B cell (primary cell): ENCODE measurements around the gene COL1A1. TPM values are rescaled to one million over a fixed set of nuclear protein-coding genes. Genes with fewer than 3 reads are reported as not detected.

ENCODE experiments used
- ATAC-seq: fragments of 200-7000 bp; cut with Tn5 transposase; one replicate; pipeline ENCODE4 v1.10.0; 2021; ENCODE audit warnings: low read depth, mild to moderate bottlenecking, moderate number of reproducible peaks, moderate library complexity
- CTCF ChIA-PET: fragments of 350-600 bp; sonication (Branson Sonifier 250); formaldehyde crosslinking; loops from one replicate; lab custom pipeline; 2021; ENCODE audit warnings: antibody characterized with exemption, inconsistent platforms; lab: Charles Lee
- POLR2A ChIA-PET: fragments of 350-600 bp; sonication (Branson Sonifier 250); formaldehyde crosslinking; loops from one replicate; lab custom pipeline; 2021; ENCODE audit warnings: antibody characterized with exemption; lab: Charles Lee
- DNase-seq: peaks from one replicate; pipeline ENCODE4 v3.0.0; 2013
- H2AFZ ChIP-seq: 2 replicates; pipeline ENCODE4 v1.6.1; 2012; ENCODE audit warnings: mild to moderate bottlenecking, low read depth, low read length; ENCODE audit not compliant: insufficient read depth, poor library complexity, severe bottlenecking
- H3K27ac ChIP-seq, 2 donors: 1 replicate in 1 of 2; 2 replicates in 1 of 2; pipeline ENCODE4 v1.5.1; 2012 to 2013; ENCODE audit warnings: low read length in 2 of 2, mild to moderate bottlenecking in 2 of 2, moderate library complexity in 1 of 2
- H3K27me3 ChIP-seq, 4 experiments: fragments of 200-600 bp in 1 of 4; sonication (generic) in 1 of 4; replicated peaks in 1 of 4; 1 replicate in 2 of 4; 2 replicates in 2 of 4; pipeline versions ENCODE4 v1.6.1 to v1.7.0; 2013 to 2016; ENCODE audit warnings: low read length in 3 of 4, mild to moderate bottlenecking in 2 of 4, mixed read lengths in 1 of 4, moderate library complexity in 1 of 4; ENCODE audit not compliant: insufficient read depth in 4 of 4, control insufficient read depth in 3 of 4; ENCODE audit errors: control extremely low read depth in 1 of 4
- H3K36me3 ChIP-seq, 2 experiments: replicated peaks in 1 of 2; 1 replicate in 1 of 2; 2 replicates in 1 of 2; pipeline versions ENCODE4 v1.6.1 to v1.7.1; 2013; ENCODE audit warnings: low read length in 1 of 2; ENCODE audit not compliant: insufficient read depth in 2 of 2, control insufficient read depth in 1 of 2; ENCODE audit errors: control extremely low read depth in 1 of 2, extremely low read depth in 1 of 2
- H3K4me1 ChIP-seq, 2 donors: fragments of 200-600 bp in 1 of 2; sonication (generic) in 1 of 2; 1 replicate in 1 of 2; 2 replicates in 1 of 2; pipeline versions ENCODE4 v1.5.1 to v1.6.1; 2013 to 2017; ENCODE audit warnings: low read length in 2 of 2; ENCODE audit not compliant: control insufficient read depth in 2 of 2, insufficient read depth in 2 of 2
- H3K4me2 ChIP-seq: replicated peaks from 2 replicates; pipeline ENCODE3; 2012; ENCODE audit warnings: mild to moderate bottlenecking, low read depth, low read length; ENCODE audit not compliant: poor library complexity, severe bottlenecking
- H3K4me3 ChIP-seq, 5 experiments: fragments of 200-600 bp in 1 of 5; sonication (generic) in 1 of 5; 1 replicate in 3 of 5; 2 replicates in 2 of 5; pipeline versions ENCODE4 v1.5.1 to v1.7.0; 2011 to 2016; ENCODE audit warnings: low read length in 4 of 5, mild to moderate bottlenecking in 4 of 5, low read depth in 2 of 5, control low read depth in 1 of 5, moderate library complexity in 1 of 5; ENCODE audit not compliant: insufficient read depth in 1 of 5; ENCODE audit errors: control extremely low read depth in 1 of 5, extremely low read depth in 1 of 5
- H3K79me2 ChIP-seq: fragments of 200-600 bp; sonication (generic); one replicate; pipeline ENCODE4 v1.6.0; 2016; ENCODE audit warnings: low read length; ENCODE audit not compliant: control insufficient read depth, insufficient read depth
- H3K9ac ChIP-seq: fragments of 200-600 bp; sonication (generic); 2 replicates; pipeline ENCODE4 v1.6.1; 2017; ENCODE audit warnings: mild to moderate bottlenecking, low read length, moderate library complexity
- H3K9me3 ChIP-seq, 3 donors: one replicate each; pipeline versions ENCODE4 v1.6.1 to v1.7.1; 2013; ENCODE audit warnings: low read length in 2 of 3; ENCODE audit not compliant: control insufficient read depth in 2 of 3, insufficient read depth in 1 of 3; ENCODE audit errors: control extremely low read depth in 1 of 3
- H4K20me1 ChIP-seq: 2 replicates; pipeline ENCODE4 v1.6.0; 2012; ENCODE audit warnings: mild to moderate bottlenecking, low read length; ENCODE audit not compliant: insufficient read depth, control insufficient read depth, poor library complexity, severe bottlenecking
- H3K27ac Mint-ChIP-seq: one replicate; pipeline ENCODE4 v1.8.0; 2021; ENCODE audit warnings: mixed read lengths
- H3K27me3 Mint-ChIP-seq: one replicate; pipeline ENCODE4 v1.8.0; 2021; ENCODE audit warnings: mixed read lengths
- H3K4me1 Mint-ChIP-seq: one replicate; pipeline ENCODE4 v1.8.0; 2021; ENCODE audit warnings: mixed read lengths
- H3K4me3 Mint-ChIP-seq: one replicate; pipeline ENCODE4 v1.8.0; 2021; ENCODE audit warnings: mixed read lengths
- H3K9me3 Mint-ChIP-seq: one replicate; pipeline ENCODE4 v1.8.0; 2022; ENCODE audit warnings: mixed read lengths; ENCODE audit not compliant: insufficient read depth
- CTCF ChIP-seq: fragments of 200-600 bp; IDR thresholded peaks from one replicate; pipeline ENCODE4 v1.8.0; 2022; ENCODE audit warnings: antibody characterized with exemption, mild to moderate bottlenecking
- EZH2 ChIP-seq: IDR thresholded peaks from 2 replicates; pipeline ENCODE4 v1.6.1; 2012; ENCODE audit warnings: borderline replicate concordance, low read depth, mild to moderate bottlenecking, moderate library complexity, low read length; ENCODE audit not compliant: insufficient read depth, poor library complexity, severe bottlenecking
- WGBS: methylation state at CpG from one replicate; pipeline ENCODE4 v1.1.5; 2013; ENCODE audit warnings: missing lambda C conversion rate; ENCODE audit not compliant: insufficient coverage; 5-methylcytosine and 5-hydroxymethylcytosine counted together
- intact Hi-C: fragments of 100-400 bp; cut with micrococcal nuclease; formaldehyde crosslinking; loops from one replicate; pipeline ENCODE4 v1.10.0; 2022
- polyA plus RNA-seq: library from polyadenylated mRNA; depleted of rRNA; stranded (reverse); fragments of >200 nt; gene quantifications from 2 replicates; pipeline ENCODE4 v1.2.3, GENCODE V29; 2012
- total RNA-seq, 2 donors: library from RNA; stranded (reverse); fragments of 120-200 nt in 1 of 2; gene quantifications; 1 replicate in 1 of 2; 2 replicates in 1 of 2; pipeline versions ENCODE4 v1.2.3 to v1.2.4, GENCODE V29; 2013 to 2022

Gene COL1A1
- total and polyA plus RNA-seq, 2 donors (not counting 1 experiment from before 2014, with no cell fraction given) = 0.66 to 9.1 TPM

GRCh38 chr17:50205111-50205962, 3.9 kb upstream of the COL1A1 start:
- Mint-ChIP-seq H3K27ac (no peak overlapping the region), H3K9me3 (no peaks in the 10 kb centered on the region), H3K4me3 (no peak overlapping the region), H3K27me3 (peaks cover 72% of the 10 kb centered on the region), H3K4me1 (peaks cover 13% of the 10 kb centered on the region)
- Histone ChIP-seq H3K4me3 (no peak overlapping the region), H3K4me1 (peaks cover 10 to 11% of the 10 kb centered on the region in 2 donors), H2AFZ (no peak overlapping the region), H3K79me2 (no peaks in the 10 kb centered on the region), H3K27me3 (peaks cover 0 to 50% (median 17%) of the 10 kb centered on the region in 4 experiments), H3K36me3 (no peaks in the 10 kb centered on the region), H3K9ac (no peak overlapping the region), H3K4me2 (no peak overlapping the region), H4K20me1 (no peaks in the 10 kb centered on the region), H3K9me3 (peaks cover 0 to 7% (median 0%) of the 10 kb centered on the region in 3 donors), H3K27ac (no peak overlapping the region)
- ChIA-PET CTCF (interaction anchor here (1.3 to 7.3 kb wide), 3 partner anchors 9 to 111 kb away, joined by 3 to 156 read pairs (median 65); no protein-coding TSS in a partner anchor), POLR2A (no interaction called here)
- ATAC-seq (no peak), DNase-seq (no peak)
- no peak for TF ChIP-seq CTCF
- TF ChIP-seq EZH2 = no peak
- 90% methylated on average over 10 of the region's 10 CpGs for WGBS
- intact Hi-C loops = no loop called here

- no peaks in the 10 kb centered on the region for H3K79me2 ChIP-seq
- H3K4me3 ChIP-seq = no peak overlapping the region
- Mint-ChIP-seq H3K9me3 (no peaks in the 10 kb centered on the region), H3K27me3 (peaks cover 72% of the 10 kb centered on the region), H3K27ac (no peak overlapping the region), H3K4me1 (peaks cover 20% of the 10 kb centered on the region), H3K4me3 (no peak overlapping the region)
- H3K27ac ChIP-seq = no peak overlapping the region
- H3K9ac ChIP-seq = no peak overlapping the region
- H2AFZ ChIP-seq = no peak overlapping the region
- H3K27me3 ChIP-seq = peaks cover 0 to 47% (median 16%) of the 10 kb centered on the region in 4 experiments
- no peak overlapping the region for H3K4me2 ChIP-seq
- no peaks in the 10 kb centered on the region for H3K36me3 ChIP-seq
- 60% methylated on average over 1 of the region's 3 CpGs for WGBS
- H3K4me1 ChIP-seq = peaks cover 18 to 20% of the 10 kb centered on the region in 2 donors
- intact Hi-C loops = no loop called here
- ChIA-PET POLR2A (no interaction called here), CTCF (interaction anchor here (0.9 to 7.3 kb wide), 3 partner anchors 8 to 90 kb away, joined by 3 to 156 read pairs (median 65); no protein-coding TSS in a partner anchor)
- peaks cover 0 to 9% (median 0%) of the 10 kb centered on the region in 3 donors for H3K9me3 ChIP-seq
- no peaks in the 10 kb centered on the region for H4K20me1 ChIP-seq
- DNase-seq (no peak), ATAC-seq (no peak)
- no peak for TF ChIP-seq CTCF
- TF ChIP-seq EZH2 = no peak
Measured at GRCh38 chr17:50204431-50204830, 3.0 kb upstream of the COL1A1 start.
